Tibial nerve (tissue), 3 donors: ENCODE results near the gene ZNF575.

Experiments
- CTCF ChIP-seq, 5 experiments: fragments of 200-600 bp in 3 of 5; fragments of 450-650 bp in 2 of 5; sonication (generic) in 3 of 5; IDR thresholded peaks; one replicate each; pipeline ENCODE4 v1.5.1; 2016 to 2019; ENCODE audit warnings: antibody characterized with exemption in 5 of 5, mild to moderate bottlenecking in 3 of 5, moderate library complexity in 2 of 5
- POLR2A ChIP-seq, 2 donors: fragments of 450-650 bp; IDR thresholded peaks; one replicate each; pipeline ENCODE4 v1.6.1; 2017; ENCODE audit warnings: antibody characterized with exemption in 2 of 2, mild to moderate bottlenecking in 2 of 2, moderate library complexity in 2 of 2

GRCh38 chr19:43551399-43552197 is 18.6 kb downstream of the ZNF575 start:
- TF ChIP-seq CTCF (IDR thresholded peaks at IDR 0.05) (no peak), POLR2A (IDR thresholded peaks at IDR 0.05) (no peak)
